Activated naive CD4-positive, alpha-beta T cell treated with anti-CD3 and anti-CD28 coated beads for 36 hours (primary cell): ENCODE measurements around the gene RBM22. TPM values are rescaled to one million over a fixed set of nuclear protein-coding genes. Genes with fewer than 3 reads are reported as not detected.

Experiments
- CTCF ChIA-PET: fragments of 350-600 bp; sonication (Branson Sonifier 250); formaldehyde crosslinking; loops from one replicate; lab custom pipeline; 2021; ENCODE audit warnings: antibody characterized with exemption; lab: Charles Lee
- DNase-seq: peaks from one replicate; pipeline ENCODE4 v3.0.0-alpha.2; 2020
- H3K27ac Mint-ChIP-seq: one replicate; pipeline ENCODE4 v1.8.0; 2021; ENCODE audit warnings: mild to moderate bottlenecking, mixed read lengths
- H3K27me3 Mint-ChIP-seq: one replicate; pipeline ENCODE4 v1.8.0; 2021; ENCODE audit warnings: low read depth, mixed read lengths
- H3K36me3 Mint-ChIP-seq: one replicate; pipeline ENCODE4 v1.8.0; 2021; ENCODE audit warnings: low read depth, mixed read lengths
- H3K4me1 Mint-ChIP-seq: one replicate; pipeline ENCODE4 v1.8.0; 2021; ENCODE audit warnings: low read depth, mixed read lengths
- H3K4me3 Mint-ChIP-seq: one replicate; pipeline ENCODE4 v1.8.0; 2021; ENCODE audit warnings: mild to moderate bottlenecking, moderate library complexity, mixed read lengths
- H3K9me3 Mint-ChIP-seq: one replicate; pipeline ENCODE4 v1.8.0; 2021; ENCODE audit warnings: mixed read lengths
- intact Hi-C: fragments of 100-400 bp; cut with micrococcal nuclease; formaldehyde crosslinking; loops from one replicate; pipeline ENCODE4 v1.15.1; 2023
- total RNA-seq, 2 experiments: library from RNA; stranded (reverse); gene quantifications; one replicate each; pipeline ENCODE4 v1.2.3, GENCODE V29; 2021

Gene RBM22
- total RNA-seq, 2 experiments from 2014 or later = 86.2 to 88.2 TPM

- no peaks in the 10 kb centered on the region for H3K9me3 Mint-ChIP-seq
- H3K4me1 Mint-ChIP-seq = peaks cover 2% of the 10 kb centered on the region
- intact Hi-C loops = no loop called here
- DNase-seq = no peak
- H3K36me3 Mint-ChIP-seq = no peaks in the 10 kb centered on the region
- H3K27me3 Mint-ChIP-seq = no peaks in the 10 kb centered on the region
- H3K4me3 Mint-ChIP-seq = no peak overlapping the region
- H3K27ac Mint-ChIP-seq = no peak overlapping the region
- CTCF ChIA-PET = interaction anchor here (1.9 to 4.0 kb wide), 3 partner anchors 98 to 200 kb away, joined by 5 to 41 read pairs (median 10); partner anchors contain the start of gene SMIM3
Observed at GRCh38 chr5:150658699-150659265, 42.1 kb downstream of the RBM22 start.

GRCh38 chr5:150658121-150658520, 42.7 kb downstream of the RBM22 start:
- no peaks in the 10 kb centered on the region for H3K9me3 Mint-ChIP-seq
- H3K27ac Mint-ChIP-seq = no peak overlapping the region
- peaks cover 2% of the 10 kb centered on the region for H3K4me1 Mint-ChIP-seq
- H3K27me3 Mint-ChIP-seq = no peaks in the 10 kb centered on the region
- DNase-seq = no peak
- CTCF ChIA-PET = interaction anchor here (0.6 to 4.0 kb wide), 11 partner anchors 8 to 302 kb away, joined by 3 to 41 read pairs (median 4); partner anchors contain the start of genes IRGM and SMIM3
- intact Hi-C loops = no loop called here
- H3K36me3 Mint-ChIP-seq = no peaks in the 10 kb centered on the region
- H3K4me3 Mint-ChIP-seq = no peak overlapping the region

GRCh38 chr5:150656191-150657132, 44.4 kb downstream of the RBM22 start:
- peaks cover 2% of the 10 kb centered on the region for H3K4me1 Mint-ChIP-seq
- intact Hi-C loops = loop anchor here (1.0 to 2.0 kb wide), 5 partner anchors 34 to 198 kb away; no protein-coding TSS in a partner anchor
- H3K27me3 Mint-ChIP-seq = no peaks in the 10 kb centered on the region

GRCh38 chr5:150655221-150655620, 45.6 kb downstream of the RBM22 start:
- intact Hi-C loops = no loop called here
- CTCF ChIA-PET = interaction anchor here (0.6 to 4.0 kb wide), 6 partner anchors 12 to 169 kb away, joined by 4 to 41 read pairs (median 4); partner anchors contain the start of gene RBM22

More at GRCh38 chr5:150656191-150657132, 44.4 kb downstream of the RBM22 start:
- CTCF ChIA-PET = interaction anchor here (0.7 to 4.0 kb wide), 10 partner anchors 10 to 293 kb away, joined by 3 to 41 read pairs (median 4); partner anchors contain the start of genes RBM22 and SMIM3
- DNase-seq = peak; percentile 77
- Mint-ChIP-seq H3K9me3 (no peaks in the 10 kb centered on the region), H3K27ac (no peak overlapping the region), H3K36me3 (no peaks in the 10 kb centered on the region), H3K4me3 (peak overlapping the region; percentile 76)

GRCh38 chr5:150653762-150654556, 46.9 kb downstream of the RBM22 start:
- Mint-ChIP-seq H3K4me3 (no peak overlapping the region), H3K27me3 (no peaks in the 10 kb centered on the region), H3K9me3 (no peaks in the 10 kb centered on the region), H3K27ac (no peak overlapping the region), H3K36me3 (no peaks in the 10 kb centered on the region), H3K4me1 (peaks cover 2% of the 10 kb centered on the region)
- intact Hi-C loops = no loop called here
- DNase-seq = no peak
- CTCF ChIA-PET = interaction anchor here (3.8 kb wide), 1 partner anchor 93 kb away, joined by 33 read pairs; no protein-coding TSS in a partner anchor

More at GRCh38 chr5:150655221-150655620, 45.6 kb downstream of the RBM22 start:
- H3K27me3 Mint-ChIP-seq = no peaks in the 10 kb centered on the region
- H3K27ac Mint-ChIP-seq = no peak overlapping the region
- H3K9me3 Mint-ChIP-seq = no peaks in the 10 kb centered on the region
- no peak overlapping the region for H3K4me3 Mint-ChIP-seq
- H3K36me3 Mint-ChIP-seq = no peaks in the 10 kb centered on the region
- no peak for DNase-seq
- H3K4me1 Mint-ChIP-seq = peaks cover 2% of the 10 kb centered on the region

- Mint-ChIP-seq H3K27ac (no peak overlapping the region), H3K36me3 (no peaks in the 10 kb centered on the region), H3K4me3 (no peak overlapping the region), H3K4me1 (peaks cover 2% of the 10 kb centered on the region), H3K9me3 (no peaks in the 10 kb centered on the region), H3K27me3 (no peaks in the 10 kb centered on the region)
- CTCF ChIA-PET = interaction anchor here (1.0 to 3.8 kb wide), 2 partner anchors 92 to 140 kb away, joined by 4 to 33 read pairs; no protein-coding TSS in a partner anchor
- no peak for DNase-seq
- intact Hi-C loops = no loop called here
Observed at GRCh38 chr5:150653145-150653761, 47.6 kb downstream of the RBM22 start.

GRCh38 chr5:150651924-150652671, 48.8 kb downstream of the RBM22 start:
- H3K4me1 Mint-ChIP-seq = peaks cover 2% of the 10 kb centered on the region
- DNase-seq = no peak
- no peak overlapping the region for H3K4me3 Mint-ChIP-seq
- H3K27me3 Mint-ChIP-seq = no peaks in the 10 kb centered on the region
- H3K36me3 Mint-ChIP-seq = no peaks in the 10 kb centered on the region
- CTCF ChIA-PET = interaction anchor here (0.7 to 3.8 kb wide), 4 partner anchors 91 to 202 kb away, joined by 3 to 33 read pairs (median 4); partner anchors contain the start of gene IRGM
- H3K27ac Mint-ChIP-seq = no peak overlapping the region
- no peaks in the 10 kb centered on the region for H3K9me3 Mint-ChIP-seq
- intact Hi-C loops = no loop called here

GRCh38 chr5:150651382-150651781, 49.5 kb downstream of the RBM22 start:
- Mint-ChIP-seq H3K4me1 (peaks cover 2% of the 10 kb centered on the region), H3K27me3 (no peaks in the 10 kb centered on the region), H3K4me3 (no peak overlapping the region), H3K27ac (no peak overlapping the region), H3K9me3 (no peaks in the 10 kb centered on the region), H3K36me3 (no peaks in the 10 kb centered on the region)
- CTCF ChIA-PET = interaction anchor here (0.7 to 3.8 kb wide), 3 partner anchors 90 to 201 kb away, joined by 3 to 33 read pairs (median 4); partner anchors contain the start of gene IRGM
- no peak for DNase-seq
- intact Hi-C loops = no loop called here

GRCh38 chr5:150650021-150651006, 50.5 kb downstream of the RBM22 start:
- CTCF ChIA-PET = interaction anchor here (1.0 kb wide), 1 partner anchor 11 kb away, joined by 3 read pairs; no protein-coding TSS in a partner anchor
- Mint-ChIP-seq H3K27me3 (no peaks in the 10 kb centered on the region), H3K27ac (no peak overlapping the region), H3K4me3 (no peak overlapping the region), H3K9me3 (no peaks in the 10 kb centered on the region), H3K36me3 (no peaks in the 10 kb centered on the region), H3K4me1 (no peaks in the 10 kb centered on the region)
- DNase-seq = no peak
- intact Hi-C loops = no loop called here
